NT2/D1 (cell line): ENCODE results near the gene CELA3B.
"Not testable (repeated sequence)": the region's sequence is repeated elsewhere in the genome, so short reads cannot be mapped to it uniquely, and the experiment has no call there.

Experiments used
- SUZ12 ChIP-seq: IDR thresholded peaks from 2 replicates; pipeline ENCODE4 v1.6.1; 2011; ENCODE audit not compliant: insufficient read length, insufficient read depth; ENCODE audit errors: extremely low read depth
- YY1 ChIP-seq: IDR thresholded peaks from 2 replicates; pipeline ENCODE4 v1.6.1; 2011; ENCODE audit not compliant: insufficient read length, insufficient read depth
- ZNF274 ChIP-seq: IDR thresholded peaks from 2 replicates; pipeline ENCODE4 v1.6.1; 2011; ENCODE audit warnings: mild to moderate bottlenecking, low read depth, low read length

- TF ChIP-seq YY1, SUZ12, ZNF274: not testable (repeated sequence)
These were observed 25.6 kb downstream of the CELA3B start for GRCh38 chr1:22002461-22002860.
